Suprapubic skin (tissue), 3 donors: ENCODE results near the gene VPS37B.

Source experiments
- CTCF ChIP-seq, 2 donors: fragments of 200-600 bp in 1 of 2; fragments of 450-650 bp in 1 of 2; sonication (generic) in 1 of 2; IDR thresholded peaks; one replicate each; pipeline ENCODE4 v1.5.1; 2016 to 2019; ENCODE audit warnings: antibody characterized with exemption in 2 of 2, mild to moderate bottlenecking in 1 of 2, moderate library complexity in 1 of 2
- POLR2A ChIP-seq, 2 donors: fragments of 450-650 bp; IDR thresholded peaks; one replicate each; pipeline ENCODE4 v1.6.1; 2017; ENCODE audit warnings: antibody characterized with exemption in 2 of 2, mild to moderate bottlenecking in 2 of 2, moderate library complexity in 2 of 2

GRCh38 chr12:122861587-122861970, 34.3 kb downstream of the VPS37B start:
- TF ChIP-seq CTCF (IDR thresholded peaks at IDR 0.05) (no peak), POLR2A (IDR thresholded peaks at IDR 0.05) (no peak)
